Right lobe of liver (tissue), 6 donors: Measurements from ENCODE around the gene MAP7. TPM values are rescaled to one million over a fixed set of nuclear protein-coding genes. Genes with fewer than 3 reads are reported as not detected.

Source experiments
- ATAC-seq, 4 donors: fragments of 200-7000 bp; cut with Tn5 transposase; one replicate each; pipeline ENCODE4 v1.9.1; 2020; ENCODE audit warnings: mild to moderate bottlenecking in 4 of 4, moderate library complexity in 4 of 4
- DNase-seq, 3 donors: peaks; one replicate each; pipeline ENCODE4 v3.0.0-alpha.2; 2020
- H3K27ac ChIP-seq, 3 donors: fragments of 200-600 bp; one replicate each; pipeline ENCODE4 v1.8.0; 2022
- H3K27me3 ChIP-seq, 2 donors: fragments of 200-600 bp; one replicate each; pipeline ENCODE4 v1.8.0; 2022
- H3K36me3 ChIP-seq, 4 donors: fragments of 200-600 bp; sonication (generic) in 1 of 4; one replicate each; pipeline versions ENCODE4 v1.5.1 to v1.8.0; 2017 to 2022; ENCODE audit warnings: control low read depth in 1 of 4
- H3K4me1 ChIP-seq, 4 donors: fragments of 200-600 bp; sonication (generic) in 1 of 4; one replicate each; pipeline versions ENCODE4 v1.5.1 to v1.8.0; 2017 to 2022; ENCODE audit warnings: control low read depth in 1 of 4
- H3K4me3 ChIP-seq, 3 donors: fragments of 200-600 bp; one replicate each; pipeline ENCODE4 v1.8.0; 2022
- H3K9me3 ChIP-seq, 4 donors: fragments of 200-600 bp; sonication (generic) in 1 of 4; one replicate each; pipeline versions ENCODE4 v1.5.1 to v1.8.0; 2017 to 2022; ENCODE audit warnings: control low read depth in 1 of 4
- POLR2A ChIP-seq: fragments of 450-650 bp; IDR thresholded peaks from one replicate; pipeline ENCODE4 v1.6.1; 2017; ENCODE audit warnings: antibody characterized with exemption, mild to moderate bottlenecking
- WGBS: methylation state at CpG from one replicate; pipeline ENCODE4 v1.1.6; 2018; ENCODE audit warnings: low coverage, low lambda C conversion rate; ENCODE audit not compliant: insufficient coverage; ENCODE audit errors: missing lambda C conversion rate; 5-methylcytosine and 5-hydroxymethylcytosine counted together
- intact Hi-C, 2 donors: fragments of 100-400 bp; cut with DNase I; formaldehyde crosslinking; loops; one replicate each; pipeline versions ENCODE4 v1.11.2 to v1.14.1; 2022
- total RNA-seq, 6 experiments: library from RNA; depleted of rRNA in 2 of 6; stranded (reverse); fragments of >200 nt in 2 of 6; fragmentation: NEBNext Ultra II Directional in 3 of 6; extraction: Animal tissue kit (Norgen Biotek cat#: 25700) in 3 of 6; gene quantifications; one replicate each; pipeline versions ENCODE4 v1.1.0 to v1.2.4, GENCODE V29; 2016 to 2023
- TF ChIP-seq, protein P1 (sequence below), 4 donors: fragments of 200-600 bp in 3 of 4; fragments of 450-650 bp in 1 of 4; IDR thresholded peaks; one replicate each; pipeline versions ENCODE4 v1.5.1 to v1.8.0; 2016 to 2022; ENCODE audit warnings: antibody characterized with exemption in 4 of 4, mild to moderate bottlenecking in 2 of 4
- donor health status: DM: no; HTN: yes; CAD: no.
- donor health status: DM: no; HTN: no; CAD: no.
- donor health status: DM: no; HTN: no; CAD: no.
- donor health status: DM: no; HTN: yes; CAD: no.
- donor health status: DM: no; HTN: yes; CAD: no.

MAP7 gene
- total RNA-seq, 6 experiments from 2014 or later = 14.8 to 20.9 (median 17.9) TPM

DNA sequence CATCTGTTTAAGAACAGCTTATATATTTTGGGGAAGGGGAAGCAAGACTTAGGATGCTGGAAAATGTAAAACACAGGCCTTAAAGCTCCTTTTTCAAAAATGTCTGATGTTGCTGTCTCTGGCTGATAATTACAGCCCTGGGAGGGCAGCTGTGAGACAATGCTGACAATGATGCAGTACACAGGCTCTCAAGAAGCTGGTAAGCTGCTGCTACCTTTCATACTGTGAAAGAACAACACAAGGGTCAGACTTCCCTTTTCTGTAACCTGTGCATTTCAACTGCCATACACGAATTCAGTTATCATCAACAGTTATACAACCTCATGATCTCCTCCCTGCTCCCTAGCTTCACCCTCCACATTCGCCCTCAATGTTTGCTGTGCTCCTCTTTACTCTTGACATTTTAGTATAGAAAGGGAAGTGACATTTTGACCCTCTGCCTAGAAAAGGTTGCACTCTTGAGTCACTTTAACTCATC is 25.2 kb downstream of the MAP7 start:
- intact Hi-C loops = no loop called here
- WGBS = 50% methylated on average over 2 of the region's 2 CpGs
- Histone ChIP-seq H3K9me3 (no peaks in the 10 kb centered on the region), H3K36me3 (no peaks in the 10 kb centered on the region), H3K4me3 (no peak overlapping the region), H3K27ac (peak overlapping the region in 2 of 3 donors; percentile 33 to 43), H3K4me1 (peaks cover 0 to 5% (median 0%) of the 10 kb centered on the region in 4 donors), H3K27me3 (no peaks in the 10 kb centered on the region)
- DNase-seq (no peak), ATAC-seq (peak in 3 of 4 donors; percentile 15 to 24 (median 24))
- TF ChIP-seq, protein P1, sequence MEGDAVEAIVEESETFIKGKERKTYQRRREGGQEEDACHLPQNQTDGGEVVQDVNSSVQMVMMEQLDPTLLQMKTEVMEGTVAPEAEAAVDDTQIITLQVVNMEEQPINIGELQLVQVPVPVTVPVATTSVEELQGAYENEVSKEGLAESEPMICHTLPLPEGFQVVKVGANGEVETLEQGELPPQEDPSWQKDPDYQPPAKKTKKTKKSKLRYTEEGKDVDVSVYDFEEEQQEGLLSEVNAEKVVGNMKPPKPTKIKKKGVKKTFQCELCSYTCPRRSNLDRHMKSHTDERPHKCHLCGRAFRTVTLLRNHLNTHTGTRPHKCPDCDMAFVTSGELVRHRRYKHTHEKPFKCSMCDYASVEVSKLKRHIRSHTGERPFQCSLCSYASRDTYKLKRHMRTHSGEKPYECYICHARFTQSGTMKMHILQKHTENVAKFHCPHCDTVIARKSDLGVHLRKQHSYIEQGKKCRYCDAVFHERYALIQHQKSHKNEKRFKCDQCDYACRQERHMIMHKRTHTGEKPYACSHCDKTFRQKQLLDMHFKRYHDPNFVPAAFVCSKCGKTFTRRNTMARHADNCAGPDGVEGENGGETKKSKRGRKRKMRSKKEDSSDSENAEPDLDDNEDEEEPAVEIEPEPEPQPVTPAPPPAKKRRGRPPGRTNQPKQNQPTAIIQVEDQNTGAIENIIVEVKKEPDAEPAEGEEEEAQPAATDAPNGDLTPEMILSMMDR (IDR thresholded peaks at IDR 0.05) = no peak
- TF ChIP-seq POLR2A = no peak

DNA sequence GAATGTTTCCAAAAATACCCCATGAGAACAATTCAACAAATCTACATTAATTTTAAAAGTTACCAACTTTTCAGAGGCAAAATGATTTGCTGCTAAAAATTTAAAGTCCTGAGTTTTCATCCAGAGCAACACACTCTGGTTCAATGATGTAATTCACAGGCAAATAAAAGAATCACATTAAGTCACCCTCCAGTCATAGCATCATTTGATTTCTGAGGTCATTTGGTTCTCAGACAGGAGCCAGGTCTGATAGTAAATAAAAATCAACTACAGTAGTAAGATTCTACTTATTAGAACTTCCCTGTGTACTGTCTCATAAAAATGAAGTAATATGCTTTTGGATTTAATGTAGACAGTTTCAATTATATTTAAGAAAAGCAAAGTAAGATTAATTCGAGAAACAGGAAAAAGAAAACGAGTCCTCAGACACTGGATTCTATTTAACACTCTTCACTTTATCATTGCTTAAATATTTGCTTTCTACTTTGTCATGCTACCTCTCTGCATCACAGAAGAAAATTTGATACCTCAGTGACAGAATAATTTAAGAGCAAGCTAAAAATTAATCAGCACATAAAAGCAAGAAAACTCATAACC is 25.8 kb downstream of the MAP7 start:
- 22% methylated on average over 2 of the region's 2 CpGs for WGBS
- DNase-seq (no peak), ATAC-seq (peak in 2 of 4 donors; percentile 40 to 74)
- intact Hi-C loops = no loop called here
- Histone ChIP-seq H3K9me3 (no peaks in the 10 kb centered on the region), H3K27me3 (no peaks in the 10 kb centered on the region), H3K36me3 (no peaks in the 10 kb centered on the region), H3K27ac (peak overlapping the region in 2 of 3 donors; percentile 33 to 43), H3K4me1 (peaks cover 0 to 5% (median 0%) of the 10 kb centered on the region in 4 donors), H3K4me3 (no peak overlapping the region)
- no peak for TF ChIP-seq POLR2A
- TF ChIP-seq, protein P1 (IDR thresholded peaks at IDR 0.05) = no peak

DNA sequence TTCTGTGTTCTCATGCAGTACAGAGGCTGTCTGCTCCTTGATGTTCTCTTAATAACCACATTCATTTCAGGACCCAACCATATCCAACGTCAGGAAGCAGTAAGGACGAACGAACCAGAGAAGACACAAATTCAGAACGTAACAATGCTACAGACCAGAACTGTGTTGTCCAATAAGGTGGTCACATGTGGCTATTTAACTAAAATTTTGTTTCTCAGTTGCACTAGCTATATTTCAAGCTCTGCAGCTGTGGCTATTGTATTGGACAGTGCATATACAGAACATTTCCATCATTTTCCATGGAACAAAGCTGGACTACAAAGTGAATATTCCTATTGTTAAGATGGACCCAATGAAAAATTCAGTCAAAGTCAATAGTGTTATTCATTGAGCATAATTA is 27.0 kb downstream of the MAP7 start:
- intact Hi-C loops = no loop called here
- TF ChIP-seq, protein P1 (IDR thresholded peaks at IDR 0.05) = no peak
- no peak for TF ChIP-seq POLR2A
- Histone ChIP-seq H3K36me3 (no peaks in the 10 kb centered on the region), H3K4me1 (peaks cover 0 to 5% (median 0%) of the 10 kb centered on the region in 4 donors), H3K27ac (no peak overlapping the region), H3K4me3 (no peak overlapping the region), H3K27me3 (no peaks in the 10 kb centered on the region), H3K9me3 (no peaks in the 10 kb centered on the region)
- DNase-seq (no peak), ATAC-seq (no peak)
- WGBS = 91% methylated on average over 4 of the region's 4 CpGs

DNA sequence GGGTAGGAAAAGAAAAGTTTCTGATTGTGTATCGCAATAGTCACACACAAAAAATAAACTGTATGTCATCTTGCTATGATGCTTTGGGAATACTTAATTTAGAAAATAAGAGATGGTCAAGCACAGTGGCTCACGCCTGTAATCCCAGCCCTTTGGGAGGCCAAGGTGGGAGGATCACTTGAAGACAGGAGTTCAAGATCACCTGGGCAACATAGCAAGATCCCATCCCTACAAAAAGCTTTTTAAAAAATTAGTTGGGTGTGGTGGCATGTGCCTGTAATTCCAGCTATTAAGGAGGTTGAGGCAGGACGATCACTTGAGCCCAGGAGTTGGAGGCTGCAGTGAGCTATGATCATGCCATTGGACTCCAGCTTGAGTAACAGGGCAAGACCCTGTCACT is 27.6 kb downstream of the MAP7 start:
- TF ChIP-seq, protein P1 (IDR thresholded peaks at IDR 0.05) = no peak
- TF ChIP-seq POLR2A = no peak
- Histone ChIP-seq H3K4me3 (no peak overlapping the region), H3K4me1 (peaks cover 0 to 5% (median 0%) of the 10 kb centered on the region in 4 donors), H3K27me3 (no peaks in the 10 kb centered on the region), H3K27ac (no peak overlapping the region), H3K36me3 (no peaks in the 10 kb centered on the region), H3K9me3 (no peaks in the 10 kb centered on the region)
- intact Hi-C loops = no loop called here
- 82% methylated on average over 2 of the region's 3 CpGs for WGBS
- ATAC-seq = no peak
- no peak for DNase-seq
